ENCODE measurements around the gene TOR1AIP1. TPM values are rescaled to one million over a fixed set of nuclear protein-coding genes. Genes with fewer than 3 reads are reported as not detected.
"Not testable (repeated sequence)": the region's sequence is repeated elsewhere in the genome, so short reads cannot be mapped to it uniquely, and the experiment has no call there.

The TOR1AIP1 gene
- total and polyA plus RNA-seq, 10 donors: 16.2 to 71.3 (median 55.3) TPM

- H3K9me3 ChIP-seq: no peaks in the 10 kb centered on the region
- intact Hi-C loops (cut with DNase I; ENCODE audit: low total_unique reads): no loop called here
- no peak for DNase-seq
- TF ChIP-seq POLR2A (IDR thresholded peaks at IDR 0.05): no peak
- TF ChIP-seq CTCF (IDR thresholded peaks at IDR 0.05 in 8 of 11, conservative IDR thresholded peaks at IDR 0.05 in 3 of 11): no peak
- TF ChIP-seq POLR2AphosphoS5 (IDR thresholded peaks at IDR 0.05): no peak
- no peaks in the 10 kb centered on the region for H3K27me3 ChIP-seq (replicated peaks in 1 of 7)
- WGBS, 5 donors: 96 to 99% (median 97%) methylated on average over 3 of the region's 3 CpGs
- no peaks in the 10 kb centered on the region for H3K4me1 ChIP-seq
- H3K27ac ChIP-seq: no peak overlapping the region
- H3K4me3 ChIP-seq: no peak overlapping the region
- peaks cover 0 to 100% (median 59%) of the 10 kb centered on the region in 6 donors for H3K36me3 ChIP-seq
Measured at GRCh38 chr1:179848233-179848632, 33.9 kb upstream of the TOR1AIP1 start.

GRCh38 chr1:179853102-179853501 lies 29.0 kb upstream of the TOR1AIP1 start:
- Histone ChIP-seq H3K27ac (no peak overlapping the region), H3K4me3 (no peak overlapping the region), H3K27me3 (replicated peaks in 1 of 7) (no peaks in the 10 kb centered on the region), H3K36me3 (peaks cover 0 to 99% (median 45%) of the 10 kb centered on the region in 6 donors), H3K4me1 (peaks cover 0 to 7% (median 0%) of the 10 kb centered on the region in 6 donors), H3K9me3 (no peaks in the 10 kb centered on the region)
- TF ChIP-seq POLR2AphosphoS5 (IDR thresholded peaks at IDR 0.05) (no peak), CTCF (IDR thresholded peaks at IDR 0.05 in 8 of 11, conservative IDR thresholded peaks at IDR 0.05 in 3 of 11) (no peak), POLR2A (IDR thresholded peaks at IDR 0.05) (no peak)
- intact Hi-C loops (cut with DNase I; ENCODE audit: low total_unique reads): no loop called here
- WGBS, 5 donors: 67 to 89% (median 86%) methylated on average over 1 of the region's 1 CpG
- DNase-seq: no peak

GRCh38 chr1:179855831-179856230 lies 26.3 kb upstream of the TOR1AIP1 start:
- H3K27me3 ChIP-seq (replicated peaks in 1 of 7); intact Hi-C loops (cut with DNase I; ENCODE audit: low total_unique reads); H3K9me3 ChIP-seq; H3K4me1 ChIP-seq; H3K4me3 ChIP-seq; H3K27ac ChIP-seq; DNase-seq: not testable (repeated sequence)
- peaks cover 0 to 99% (median 21%) of the 10 kb centered on the region in 6 donors for H3K36me3 ChIP-seq
- 93 to 98% (median 94%) methylated on average over 4 of the region's 4 CpGs for WGBS, 5 donors

- WGBS, 5 donors: 64 to 89% (median 82%) methylated on average over 2 of the region's 2 CpGs
- Histone ChIP-seq H3K4me3 (no peak overlapping the region), H3K36me3 (peaks cover 0 to 99% (median 19%) of the 10 kb centered on the region in 6 donors), H3K4me1 (peaks cover 0 to 7% (median 0%) of the 10 kb centered on the region in 6 donors), H3K9me3 (no peaks in the 10 kb centered on the region), H3K27ac (no peak overlapping the region), H3K27me3 (replicated peaks in 1 of 7) (no peaks in the 10 kb centered on the region)
- intact Hi-C loops (cut with DNase I; ENCODE audit: low total_unique reads): no loop called here
- TF ChIP-seq POLR2AphosphoS5 (IDR thresholded peaks at IDR 0.05) (no peak), CTCF (IDR thresholded peaks at IDR 0.05 in 8 of 11, conservative IDR thresholded peaks at IDR 0.05 in 3 of 11) (no peak), POLR2A (IDR thresholded peaks at IDR 0.05) (no peak)
- no peak for DNase-seq
Measured at GRCh38 chr1:179856296-179856695, 25.8 kb upstream of the TOR1AIP1 start.

GRCh38 chr1:179857009-179857408 lies 25.1 kb upstream of the TOR1AIP1 start:
- intact Hi-C loops (cut with DNase I; ENCODE audit: low total_unique reads): no loop called here
- TF ChIP-seq CTCF (IDR thresholded peaks at IDR 0.05 in 8 of 11, conservative IDR thresholded peaks at IDR 0.05 in 3 of 11): no peak
- TF ChIP-seq POLR2AphosphoS5 (IDR thresholded peaks at IDR 0.05): no peak
- no peak for TF ChIP-seq POLR2A (IDR thresholded peaks at IDR 0.05)
- Histone ChIP-seq H3K4me1 (peaks cover 0 to 7% (median 0%) of the 10 kb centered on the region in 6 donors), H3K27ac (no peak overlapping the region), H3K36me3 (peaks cover 0 to 99% (median 19%) of the 10 kb centered on the region in 6 donors), H3K4me3 (no peak overlapping the region), H3K27me3 (replicated peaks in 1 of 7) (no peaks in the 10 kb centered on the region), H3K9me3 (no peaks in the 10 kb centered on the region)
- no peak for DNase-seq
- 64 to 94% (median 75%) methylated on average over 4 of the region's 4 CpGs for WGBS, 5 donors
